Measurements from ENCODE around the gene SRRM4.

DNA sequence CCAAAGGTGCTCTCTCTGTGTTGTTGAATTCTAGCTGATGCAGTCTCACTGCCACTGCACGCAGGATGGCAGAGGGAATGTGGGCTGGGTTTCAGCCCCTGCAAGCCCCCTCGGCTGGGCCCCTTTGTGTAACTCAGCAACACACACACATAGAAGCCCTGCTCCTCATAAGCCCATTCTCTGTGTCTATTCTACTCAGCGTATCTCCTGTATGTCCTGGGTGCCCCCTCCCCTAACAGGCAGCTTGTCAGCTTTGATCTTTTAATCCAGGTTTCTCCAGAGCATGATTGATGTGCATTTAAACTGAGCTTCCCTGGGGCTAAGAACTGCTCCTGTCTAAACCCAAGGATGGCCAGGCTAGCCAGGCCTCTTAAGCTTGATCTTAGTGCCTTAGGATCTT, 43.0 kb downstream of the SRRM4 start:
- TF ChIP-seq CTCF (IDR thresholded peaks at IDR 0.05; ENCODE audit: poor library complexity, severe bottlenecking): no peak
- TF ChIP-seq, protein P1, sequence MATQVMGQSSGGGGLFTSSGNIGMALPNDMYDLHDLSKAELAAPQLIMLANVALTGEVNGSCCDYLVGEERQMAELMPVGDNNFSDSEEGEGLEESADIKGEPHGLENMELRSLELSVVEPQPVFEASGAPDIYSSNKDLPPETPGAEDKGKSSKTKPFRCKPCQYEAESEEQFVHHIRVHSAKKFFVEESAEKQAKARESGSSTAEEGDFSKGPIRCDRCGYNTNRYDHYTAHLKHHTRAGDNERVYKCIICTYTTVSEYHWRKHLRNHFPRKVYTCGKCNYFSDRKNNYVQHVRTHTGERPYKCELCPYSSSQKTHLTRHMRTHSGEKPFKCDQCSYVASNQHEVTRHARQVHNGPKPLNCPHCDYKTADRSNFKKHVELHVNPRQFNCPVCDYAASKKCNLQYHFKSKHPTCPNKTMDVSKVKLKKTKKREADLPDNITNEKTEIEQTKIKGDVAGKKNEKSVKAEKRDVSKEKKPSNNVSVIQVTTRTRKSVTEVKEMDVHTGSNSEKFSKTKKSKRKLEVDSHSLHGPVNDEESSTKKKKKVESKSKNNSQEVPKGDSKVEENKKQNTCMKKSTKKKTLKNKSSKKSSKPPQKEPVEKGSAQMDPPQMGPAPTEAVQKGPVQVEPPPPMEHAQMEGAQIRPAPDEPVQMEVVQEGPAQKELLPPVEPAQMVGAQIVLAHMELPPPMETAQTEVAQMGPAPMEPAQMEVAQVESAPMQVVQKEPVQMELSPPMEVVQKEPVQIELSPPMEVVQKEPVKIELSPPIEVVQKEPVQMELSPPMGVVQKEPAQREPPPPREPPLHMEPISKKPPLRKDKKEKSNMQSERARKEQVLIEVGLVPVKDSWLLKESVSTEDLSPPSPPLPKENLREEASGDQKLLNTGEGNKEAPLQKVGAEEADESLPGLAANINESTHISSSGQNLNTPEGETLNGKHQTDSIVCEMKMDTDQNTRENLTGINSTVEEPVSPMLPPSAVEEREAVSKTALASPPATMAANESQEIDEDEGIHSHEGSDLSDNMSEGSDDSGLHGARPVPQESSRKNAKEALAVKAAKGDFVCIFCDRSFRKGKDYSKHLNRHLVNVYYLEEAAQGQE (IDR thresholded peaks at IDR 0.05; ENCODE audit: borderline replicate concordance): no peak
- no peak for TF ChIP-seq EZH2 (IDR thresholded peaks at IDR 0.05; ENCODE audit: borderline replicate concordance, insufficient read depth, low read length, poor library complexity, severe bottlenecking)
- TF ChIP-seq RAD21 (conservative IDR thresholded peaks at IDR 0.05): no peak
- TF ChIP-seq TAF1 (IDR thresholded peaks at IDR 0.05; ENCODE audit: low read depth): no peak
- TF ChIP-seq POLR2AphosphoS5 (IDR thresholded peaks at IDR 0.05): no peak
- TF ChIP-seq EP300 (conservative IDR thresholded peaks at IDR 0.05; ENCODE audit: poor library complexity, severe bottlenecking): no peak
- no peak for TF ChIP-seq SMC3 (conservative IDR thresholded peaks at IDR 0.05; ENCODE audit: poor library complexity)
